CD14-positive monocyte (primary cell): ENCODE results near the gene ART1. TPM values are rescaled to one million over a fixed set of nuclear protein-coding genes. Genes with fewer than 3 reads are reported as not detected.

Experiments used
- DNase-seq, 3 donors: peaks; one replicate each; pipeline ENCODE4 v3.0.0-alpha.2; 2011 to 2022
- H2AFZ ChIP-seq: 2 replicates; pipeline ENCODE4 v1.6.0; 2012; ENCODE audit warnings: mild to moderate bottlenecking, low read depth, low read length, inconsistent platforms; ENCODE audit not compliant: insufficient read depth, poor library complexity, severe bottlenecking
- H3K27ac ChIP-seq, 2 donors: 1 replicate in 1 of 2; 2 replicates in 1 of 2; pipeline ENCODE4 v1.5.1; 2012 to 2013; ENCODE audit warnings: low read length in 2 of 2, control low read depth in 1 of 2, inconsistent platforms in 1 of 2, low read depth in 1 of 2, mild to moderate bottlenecking in 1 of 2
- H3K27me3 ChIP-seq, 2 donors: one replicate each; pipeline versions ENCODE4 v1.6.0 to v1.6.1; 2011 to 2013; ENCODE audit warnings: low read length in 2 of 2; ENCODE audit not compliant: control insufficient read depth in 2 of 2, insufficient read depth in 2 of 2
- H3K36me3 ChIP-seq, 2 donors: replicated peaks in 1 of 2; 1 replicate in 1 of 2; 2 replicates in 1 of 2; pipeline versions ENCODE4 v1.5.1 to v1.6.1; 2012 to 2013; ENCODE audit warnings: low read length in 2 of 2, control low read depth in 1 of 2, inconsistent platforms in 1 of 2, mild to moderate bottlenecking in 1 of 2; ENCODE audit not compliant: insufficient read depth in 2 of 2, control insufficient read depth in 1 of 2
- H3K4me1 ChIP-seq, 2 donors: 1 replicate in 1 of 2; 2 replicates in 1 of 2; pipeline versions ENCODE4 v1.5.1 to v1.6.1; 2012 to 2013; ENCODE audit warnings: low read length in 2 of 2, control low read depth in 1 of 2, inconsistent platforms in 1 of 2, mild to moderate bottlenecking in 1 of 2, moderate library complexity in 1 of 2; ENCODE audit not compliant: insufficient read depth in 2 of 2, control insufficient read depth in 1 of 2
- H3K4me2 ChIP-seq: replicated peaks from 2 replicates; pipeline ENCODE3; 2012; ENCODE audit warnings: low read length, moderate library complexity, mild to moderate bottlenecking; ENCODE audit not compliant: poor library complexity, severe bottlenecking; ENCODE audit errors: extremely low read depth
- H3K4me3 ChIP-seq, 3 experiments: fragments of 200-600 bp in 1 of 3; sonication (generic) in 1 of 3; replicated peaks in 1 of 3; 1 replicate in 2 of 3; 2 replicates in 1 of 3; pipeline ENCODE4 v1.5.1; 2011 to 2013; ENCODE audit warnings: low read length in 3 of 3, mild to moderate bottlenecking in 3 of 3, control low read depth in 2 of 3, low read depth in 2 of 3, inconsistent platforms in 1 of 3, moderate library complexity in 1 of 3
- H3K79me2 ChIP-seq: 2 replicates; pipeline ENCODE4 v1.6.0; 2012; ENCODE audit warnings: mild to moderate bottlenecking, control low read depth, inconsistent platforms, low read length, moderate library complexity; ENCODE audit not compliant: insufficient read depth
- H3K9ac ChIP-seq: 2 replicates; pipeline ENCODE4 v1.6.0; 2017; ENCODE audit warnings: low read length, mild to moderate bottlenecking; ENCODE audit not compliant: insufficient read depth, poor library complexity, severe bottlenecking
- H3K9me3 ChIP-seq, 2 donors: replicated peaks in 1 of 2; 1 replicate in 1 of 2; 2 replicates in 1 of 2; pipeline versions ENCODE4 v1.5.1 to v1.6.1; 2012 to 2013; ENCODE audit warnings: low read length in 2 of 2, control low read depth in 1 of 2; ENCODE audit not compliant: control insufficient read depth in 1 of 2, insufficient read depth in 1 of 2
- H4K20me1 ChIP-seq: 2 replicates; pipeline ENCODE4 v1.6.0; 2012; ENCODE audit warnings: mild to moderate bottlenecking, low read length, control low read depth, moderate library complexity; ENCODE audit not compliant: insufficient read depth
- H3K27ac Mint-ChIP-seq, 7 donors: one replicate each; pipeline ENCODE4 v1.8.0; 2020; ENCODE audit warnings: mild to moderate bottlenecking in 7 of 7, mixed read lengths in 7 of 7, moderate library complexity in 6 of 7, inconsistent platforms in 2 of 7
- H3K27me3 Mint-ChIP-seq, 3 donors: one replicate each; pipeline ENCODE4 v1.8.0; 2021 to 2022; ENCODE audit warnings: low read depth in 3 of 3, mild to moderate bottlenecking in 3 of 3, mixed read lengths in 3 of 3, moderate library complexity in 3 of 3, inconsistent platforms in 1 of 3
- H3K36me3 Mint-ChIP-seq, 2 donors: one replicate each; pipeline ENCODE4 v1.8.0; 2020; ENCODE audit warnings: mixed read lengths in 2 of 2, inconsistent platforms in 1 of 2, mild to moderate bottlenecking in 1 of 2
- H3K4me1 Mint-ChIP-seq: one replicate; pipeline ENCODE4 v1.8.0; 2020; ENCODE audit warnings: mild to moderate bottlenecking, mixed read lengths
- H3K4me3 Mint-ChIP-seq, 2 donors: one replicate each; pipeline ENCODE4 v1.8.0; 2020; ENCODE audit warnings: mild to moderate bottlenecking in 2 of 2, mixed read lengths in 2 of 2, moderate library complexity in 1 of 2
- H3K9me3 Mint-ChIP-seq, 7 donors: one replicate each; pipeline ENCODE4 v1.8.0; 2020 to 2022; ENCODE audit warnings: mixed read lengths in 7 of 7, mild to moderate bottlenecking in 6 of 7, moderate library complexity in 6 of 7, inconsistent platforms in 2 of 7
- WGBS: methylation state at CpG from one replicate; pipeline ENCODE4 v1.1.5; 2013; ENCODE audit warnings: missing lambda C conversion rate; ENCODE audit not compliant: insufficient coverage; 5-methylcytosine and 5-hydroxymethylcytosine counted together
- intact Hi-C, 2 donors: fragments of 100-400 bp; cut with micrococcal nuclease; formaldehyde crosslinking; loops; one replicate each; pipeline versions ENCODE4 v1.15.0 to v1.15.1; 2023
- polyA plus RNA-seq, 3 donors: library from polyadenylated mRNA; depleted of rRNA in 1 of 3; unstranded in 2 of 3; stranded (reverse) in 1 of 3; fragments of 300-500 nt in 2 of 3; fragments of >200 nt in 1 of 3; fragmentation: Illumina TruSeq in 2 of 3; gene quantifications; 1 replicate in 2 of 3; 2 replicates in 1 of 3; pipeline ENCODE4 v1.2.3, GENCODE V29; 2012 to 2021
- TF ChIP-seq, protein P1 (sequence below): fragments of 200-600 bp; IDR thresholded peaks from one replicate; pipeline ENCODE4 v1.8.0; 2022; ENCODE audit warnings: antibody characterized with exemption, mild to moderate bottlenecking

Gene ART1
- polyA plus RNA-seq, 3 donors = not detected

DNA sequence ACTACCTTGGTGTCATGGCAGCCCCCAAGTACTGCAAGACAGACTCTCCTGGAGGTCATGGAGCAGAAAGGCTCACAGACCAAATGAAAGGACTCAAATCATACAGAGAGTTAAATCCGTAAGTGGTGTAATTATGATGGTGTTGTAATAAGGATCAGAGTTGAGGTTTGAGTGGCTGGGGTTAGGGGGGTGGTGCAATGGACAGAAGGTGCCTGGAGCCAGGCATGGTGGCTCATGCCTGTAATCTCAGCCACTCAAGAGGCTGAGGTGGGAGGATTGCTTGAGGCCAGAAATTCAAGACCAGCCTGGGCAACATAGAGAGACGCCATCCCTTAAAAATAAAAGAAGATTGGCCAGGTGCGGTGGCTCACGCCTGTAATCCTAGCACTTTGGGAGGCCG, 21.8 kb upstream of the ART1 start:
- H3K27ac ChIP-seq = no peak overlapping the region
- no peak overlapping the region for H3K9ac ChIP-seq
- WGBS = 100% methylated on average over 3 of the region's 5 CpGs
- Mint-ChIP-seq H3K27ac (peak overlapping the region in 2 of 7 donors; percentile 61 to 75), H3K27me3 (peaks cover 0 to 5% (median 1%) of the 10 kb centered on the region in 3 donors), H3K9me3 (peaks cover 0 to 1% (median 0%) of the 10 kb centered on the region in 7 donors), H3K4me1 (peaks cover 25% of the 10 kb centered on the region), H3K4me3 (no peak overlapping the region), H3K36me3 (no peaks in the 10 kb centered on the region)
- no peak overlapping the region for H3K4me3 ChIP-seq
- no peaks in the 10 kb centered on the region for H3K36me3 ChIP-seq
- TF ChIP-seq, protein P1, sequence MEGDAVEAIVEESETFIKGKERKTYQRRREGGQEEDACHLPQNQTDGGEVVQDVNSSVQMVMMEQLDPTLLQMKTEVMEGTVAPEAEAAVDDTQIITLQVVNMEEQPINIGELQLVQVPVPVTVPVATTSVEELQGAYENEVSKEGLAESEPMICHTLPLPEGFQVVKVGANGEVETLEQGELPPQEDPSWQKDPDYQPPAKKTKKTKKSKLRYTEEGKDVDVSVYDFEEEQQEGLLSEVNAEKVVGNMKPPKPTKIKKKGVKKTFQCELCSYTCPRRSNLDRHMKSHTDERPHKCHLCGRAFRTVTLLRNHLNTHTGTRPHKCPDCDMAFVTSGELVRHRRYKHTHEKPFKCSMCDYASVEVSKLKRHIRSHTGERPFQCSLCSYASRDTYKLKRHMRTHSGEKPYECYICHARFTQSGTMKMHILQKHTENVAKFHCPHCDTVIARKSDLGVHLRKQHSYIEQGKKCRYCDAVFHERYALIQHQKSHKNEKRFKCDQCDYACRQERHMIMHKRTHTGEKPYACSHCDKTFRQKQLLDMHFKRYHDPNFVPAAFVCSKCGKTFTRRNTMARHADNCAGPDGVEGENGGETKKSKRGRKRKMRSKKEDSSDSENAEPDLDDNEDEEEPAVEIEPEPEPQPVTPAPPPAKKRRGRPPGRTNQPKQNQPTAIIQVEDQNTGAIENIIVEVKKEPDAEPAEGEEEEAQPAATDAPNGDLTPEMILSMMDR = no peak
- H4K20me1 ChIP-seq = no peaks in the 10 kb centered on the region
- no peak overlapping the region for H3K4me2 ChIP-seq
- no peaks in the 10 kb centered on the region for H3K9me3 ChIP-seq
- H3K27me3 ChIP-seq = no peaks in the 10 kb centered on the region
- no peak for DNase-seq
- H2AFZ ChIP-seq = peak overlapping the region; percentile 21
- intact Hi-C loops = no loop called here
- no peaks in the 10 kb centered on the region for H3K79me2 ChIP-seq
- H3K4me1 ChIP-seq = peaks cover 25% of the 10 kb centered on the region in 2 donors

DNA sequence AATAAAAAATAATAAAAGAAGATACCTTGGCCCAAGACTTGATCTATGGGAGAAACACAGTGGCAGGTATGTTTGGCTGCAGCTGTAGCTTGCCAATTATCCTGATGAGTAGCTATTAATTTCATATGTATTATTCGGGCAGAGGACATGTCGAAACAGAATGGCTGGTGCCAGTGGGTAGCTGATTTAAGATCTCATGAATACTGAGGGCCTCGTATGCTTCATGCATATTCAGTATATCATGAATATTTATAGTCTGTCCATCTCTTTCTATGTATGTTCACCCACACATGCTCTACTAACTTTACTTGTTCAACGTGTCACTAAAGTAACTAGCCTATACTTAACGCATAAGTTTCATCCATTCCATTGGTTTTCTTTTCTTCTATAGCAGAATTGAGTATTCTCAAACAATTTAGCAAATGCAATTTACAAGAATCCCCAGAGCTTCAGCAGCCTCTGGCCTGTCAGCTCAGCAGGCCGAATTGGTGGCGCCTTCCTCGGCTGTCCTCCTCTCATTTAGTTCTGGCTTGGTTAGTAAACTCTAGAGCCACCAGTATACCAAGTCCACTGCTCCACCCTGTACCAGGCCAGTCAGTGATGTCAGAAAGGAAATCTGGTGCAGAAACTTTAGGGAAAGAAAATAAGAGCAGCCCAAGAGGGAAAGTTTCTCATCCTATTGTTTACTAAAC, 21.0 kb upstream of the ART1 start:
- no peak overlapping the region for H2AFZ ChIP-seq
- Mint-ChIP-seq H3K36me3 (no peaks in the 10 kb centered on the region), H3K4me1 (peaks cover 25% of the 10 kb centered on the region), H3K4me3 (no peak overlapping the region), H3K27ac (no peak overlapping the region), H3K27me3 (peaks cover 0 to 5% (median 1%) of the 10 kb centered on the region in 3 donors), H3K9me3 (peaks cover 0 to 1% (median 0%) of the 10 kb centered on the region in 7 donors)
- intact Hi-C loops = no loop called here
- H3K27ac ChIP-seq = no peak overlapping the region
- no peak for DNase-seq
- no peak overlapping the region for H3K9ac ChIP-seq
- TF ChIP-seq, protein P1 = no peak
- H3K4me2 ChIP-seq = no peak overlapping the region
- peaks cover 25% of the 10 kb centered on the region in 2 donors for H3K4me1 ChIP-seq
- H3K36me3 ChIP-seq = no peaks in the 10 kb centered on the region
- no peaks in the 10 kb centered on the region for H3K79me2 ChIP-seq
- WGBS = 58% methylated on average over 2 of the region's 8 CpGs
- no peak overlapping the region for H3K4me3 ChIP-seq
- no peaks in the 10 kb centered on the region for H3K9me3 ChIP-seq
- no peaks in the 10 kb centered on the region for H4K20me1 ChIP-seq
- no peaks in the 10 kb centered on the region for H3K27me3 ChIP-seq
